Measurements from ENCODE around the gene MRPL55. TPM values are rescaled to one million over a fixed set of nuclear protein-coding genes. Genes with fewer than 3 reads are reported as not detected.

The MRPL55 gene
- total and polyA plus RNA-seq, 2 of the 13 experiments (the other 11 are each of a cell fraction or from before 2014, with no cell fraction given), result 58.6 to 92.9 TPM

GRCh38 chr1:228102791-228103620 is 6.1 kb downstream of the MRPL55 start, which contains the start of gene C1orf35 (continued):
- TF ChIP-seq CEBPZ (IDR thresholded peaks at IDR 0.05; ENCODE audit: low read length), result no peak
- 0 out of 2 replicates have a peak, but pooled peaks have one; percentile 41 for TF ChIP-seq ZSCAN30 (CRISPR knock-in tag; IDR thresholded peaks at IDR 0.05)
- TF ChIP-seq HOXD1 (CRISPR knock-in tag; IDR thresholded peaks at IDR 0.05), result peak; percentile 91
- no peak for TF ChIP-seq HOXA7 (CRISPR knock-in tag; IDR thresholded peaks at IDR 0.05)
- TF ChIP-seq CBX1 (IDR thresholded peaks at IDR 0.05; ENCODE audit: low read depth), result peak; percentile 65
- TF ChIP-seq ZNF256 (CRISPR knock-in tag; conservative IDR thresholded peaks at IDR 0.05), result no peak; the same call in 1 of the 2 replicates
- TF ChIP-seq NR2F2 (IDR thresholded peaks at IDR 0.05; ENCODE audit: borderline replicate concordance, low read depth), result no peak
- TF ChIP-seq ZNF792 (CRISPR knock-in tag; IDR thresholded peaks at IDR 0.05), result peak; percentile 87; the same call in 1 of the 2 replicates
- TF ChIP-seq FOXP4 (CRISPR knock-in tag; IDR thresholded peaks at IDR 0.05), result no peak
- peak; percentile 91 for TF ChIP-seq FOXC1 (CRISPR knock-in tag; IDR thresholded peaks at IDR 0.05; ENCODE audit: borderline replicate concordance)
- TF ChIP-seq ZNF773 (CRISPR knock-in tag; IDR thresholded peaks at IDR 0.05; ENCODE audit: borderline replicate concordance), result no peak
- no peak for TF ChIP-seq CC2D1A (CRISPR knock-in tag; IDR thresholded peaks at IDR 0.05)
- peak; percentile 86 to 91 for TF ChIP-seq HMGXB4 (CRISPR knock-in tag; IDR thresholded peaks at IDR 0.05; ENCODE audit: borderline replicate concordance in 1 of 2, low read depth in 1 of 2)
- TF ChIP-seq SOX5 (CRISPR knock-in tag; IDR thresholded peaks at IDR 0.05; ENCODE audit: borderline replicate concordance), result peak; percentile 15; the same call in 1 of the 2 replicates
- peak; percentile 81 for TF ChIP-seq ZBTB14 (CRISPR knock-in tag; IDR thresholded peaks at IDR 0.05)
- TF ChIP-seq GPBP1L1 (CRISPR knock-in tag; IDR thresholded peaks at IDR 0.05), result no peak
- peak; percentile 63 for TF ChIP-seq HCFC1 (IDR thresholded peaks at IDR 0.05; ENCODE audit: low read depth, low read length)
- TF ChIP-seq ZNF317 (CRISPR knock-in tag; IDR thresholded peaks at IDR 0.05), result peak; percentile 60; the same call in 1 of the 2 replicates

All from HepG2 (cell line).